Measurements from ENCODE around the gene AK2.

DNA sequence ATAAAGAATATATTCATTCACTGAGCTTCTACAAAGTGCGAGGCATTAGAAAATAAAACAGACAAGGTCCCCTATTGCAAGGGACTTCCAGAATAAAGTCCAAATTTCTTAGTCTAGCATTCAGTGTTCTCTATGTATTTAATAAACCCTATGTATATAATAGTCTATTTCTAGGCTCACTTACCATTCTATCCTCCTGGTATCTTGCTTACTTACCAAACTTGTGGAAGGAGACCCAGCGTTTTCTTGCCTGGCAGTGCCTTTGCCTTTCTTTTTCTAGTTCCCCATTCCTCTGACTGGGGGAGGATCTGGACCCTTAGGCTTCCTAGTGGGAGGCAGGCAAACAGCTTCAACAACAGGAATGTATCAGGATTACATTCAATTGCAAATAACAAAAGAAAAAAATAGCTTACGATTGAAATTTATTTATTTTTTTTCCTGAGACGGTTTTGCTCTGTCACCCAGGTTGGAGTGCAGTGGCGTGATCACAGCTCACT, 71.4 kb downstream of the AK2 start:
- TF ChIP-seq, protein P1, sequence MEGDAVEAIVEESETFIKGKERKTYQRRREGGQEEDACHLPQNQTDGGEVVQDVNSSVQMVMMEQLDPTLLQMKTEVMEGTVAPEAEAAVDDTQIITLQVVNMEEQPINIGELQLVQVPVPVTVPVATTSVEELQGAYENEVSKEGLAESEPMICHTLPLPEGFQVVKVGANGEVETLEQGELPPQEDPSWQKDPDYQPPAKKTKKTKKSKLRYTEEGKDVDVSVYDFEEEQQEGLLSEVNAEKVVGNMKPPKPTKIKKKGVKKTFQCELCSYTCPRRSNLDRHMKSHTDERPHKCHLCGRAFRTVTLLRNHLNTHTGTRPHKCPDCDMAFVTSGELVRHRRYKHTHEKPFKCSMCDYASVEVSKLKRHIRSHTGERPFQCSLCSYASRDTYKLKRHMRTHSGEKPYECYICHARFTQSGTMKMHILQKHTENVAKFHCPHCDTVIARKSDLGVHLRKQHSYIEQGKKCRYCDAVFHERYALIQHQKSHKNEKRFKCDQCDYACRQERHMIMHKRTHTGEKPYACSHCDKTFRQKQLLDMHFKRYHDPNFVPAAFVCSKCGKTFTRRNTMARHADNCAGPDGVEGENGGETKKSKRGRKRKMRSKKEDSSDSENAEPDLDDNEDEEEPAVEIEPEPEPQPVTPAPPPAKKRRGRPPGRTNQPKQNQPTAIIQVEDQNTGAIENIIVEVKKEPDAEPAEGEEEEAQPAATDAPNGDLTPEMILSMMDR (conservative IDR thresholded peaks at IDR 0.05 in 1 of 2, IDR thresholded peaks at IDR 0.05 in 1 of 2; ENCODE audit: low read depth in 1 of 2, low read length in 2 of 2): no peak
- no peak for TF ChIP-seq EZH2 (IDR thresholded peaks at IDR 0.05; ENCODE audit: low read length, missing control alignments)

All from fibroblast of lung (primary cell).